ENCODE data around the gene TIMELESS. TPM values are rescaled to one million over a fixed set of nuclear protein-coding genes. Genes with fewer than 3 reads are reported as not detected.
A peak's percentile ranks its signal among the peaks of the same experiment; 100 is the strongest.

TIMELESS gene
- total RNA-seq, 1 donor from 2014 or later, result 108 TPM

GRCh38 chr12:56488041-56488955 lies 39.1 kb upstream of the TIMELESS start, which contains the start of gene GLS2:
Gene GLS2, minus strand, starts transcription at chr12:56488161. Its CDS starts 43 bp downstream, at chr12:56488118.
- TF ChIP-seq CTCF (conservative IDR thresholded peaks at IDR 0.05), result no peak
- peaks cover 78% of the 10 kb centered on the region for H3K27me3 Mint-ChIP-seq (ENCODE audit: low read depth)
- peaks cover 11% of the 10 kb centered on the region for H3K36me3 Mint-ChIP-seq (ENCODE audit: low read depth)
- no peak within 1 kb of the TSS for H3K27ac Mint-ChIP-seq (ENCODE audit: unreplicated experiment)
- peaks cover 5% of the 10 kb centered on the region for H3K9me3 Mint-ChIP-seq
- H3K4me3 Mint-ChIP-seq, result peak within 1 kb of the TSS; percentile 78
- peak; percentile 29 for DNase-seq (ENCODE audit: low read depth, low spot score)
- peaks cover 13% of the 10 kb centered on the region for H3K4me1 Mint-ChIP-seq

GRCh38 chr12:56487448-56488040 lies 38.3 kb upstream of the TIMELESS start:
- H3K27ac Mint-ChIP-seq (ENCODE audit: unreplicated experiment), result no peak overlapping the region
- H3K27me3 Mint-ChIP-seq (ENCODE audit: low read depth), result peaks cover 72% of the 10 kb centered on the region

GRCh38 chr12:56486694-56487093 lies 37.5 kb upstream of the TIMELESS start:
- no peak for TF ChIP-seq CTCF (conservative IDR thresholded peaks at IDR 0.05)
- no peak for DNase-seq (ENCODE audit: low read depth, low spot score)
- Mint-ChIP-seq H3K4me1 (peaks cover 13% of the 10 kb centered on the region), H3K27ac (ENCODE audit: unreplicated experiment) (no peak overlapping the region), H3K27me3 (ENCODE audit: low read depth) (peaks cover 69% of the 10 kb centered on the region), H3K36me3 (ENCODE audit: low read depth) (peaks cover 8% of the 10 kb centered on the region), H3K4me3 (peak overlapping the region; percentile 66), H3K9me3 (peaks cover 5% of the 10 kb centered on the region)

More at GRCh38 chr12:56487448-56488040, 38.3 kb upstream of the TIMELESS start:
- Mint-ChIP-seq H3K4me3 (peak overlapping the region; percentile 78), H3K4me1 (peaks cover 13% of the 10 kb centered on the region), H3K9me3 (peaks cover 5% of the 10 kb centered on the region), H3K36me3 (ENCODE audit: low read depth) (peaks cover 8% of the 10 kb centered on the region)
- peak; percentile 20 for DNase-seq (ENCODE audit: low read depth, low spot score)
- TF ChIP-seq CTCF (conservative IDR thresholded peaks at IDR 0.05), result no peak

DNA sequence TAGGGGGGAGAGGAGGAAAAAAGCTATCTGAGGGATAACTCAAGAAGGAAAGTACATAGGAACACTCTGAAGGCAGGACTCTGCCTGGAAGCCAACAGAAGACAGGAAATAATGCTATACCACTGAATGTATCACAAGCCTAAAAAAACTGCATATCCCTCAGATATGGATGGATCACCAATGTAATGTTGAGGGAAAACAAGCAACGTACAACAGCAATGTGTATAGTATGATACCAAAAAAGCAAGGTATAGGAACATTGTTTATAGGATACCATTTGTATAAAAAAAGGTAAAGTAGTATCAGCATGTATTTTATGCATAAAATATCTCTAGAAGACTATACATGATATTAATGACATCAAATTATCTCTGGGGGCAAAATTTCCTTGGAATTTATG lies 35.3 kb upstream of the TIMELESS start:
- peaks cover 8% of the 10 kb centered on the region for H3K36me3 Mint-ChIP-seq (ENCODE audit: low read depth)
- peaks cover 13% of the 10 kb centered on the region for H3K4me1 Mint-ChIP-seq
- H3K27ac Mint-ChIP-seq (ENCODE audit: unreplicated experiment), result no peak overlapping the region
- H3K4me3 Mint-ChIP-seq, result no peak overlapping the region
- H3K27me3 Mint-ChIP-seq (ENCODE audit: low read depth), result peaks cover 48% of the 10 kb centered on the region
- no peak for TF ChIP-seq CTCF (conservative IDR thresholded peaks at IDR 0.05)
- no peak for DNase-seq (ENCODE audit: low read depth, low spot score)
- H3K9me3 Mint-ChIP-seq, result peaks cover 5% of the 10 kb centered on the region

DNA sequence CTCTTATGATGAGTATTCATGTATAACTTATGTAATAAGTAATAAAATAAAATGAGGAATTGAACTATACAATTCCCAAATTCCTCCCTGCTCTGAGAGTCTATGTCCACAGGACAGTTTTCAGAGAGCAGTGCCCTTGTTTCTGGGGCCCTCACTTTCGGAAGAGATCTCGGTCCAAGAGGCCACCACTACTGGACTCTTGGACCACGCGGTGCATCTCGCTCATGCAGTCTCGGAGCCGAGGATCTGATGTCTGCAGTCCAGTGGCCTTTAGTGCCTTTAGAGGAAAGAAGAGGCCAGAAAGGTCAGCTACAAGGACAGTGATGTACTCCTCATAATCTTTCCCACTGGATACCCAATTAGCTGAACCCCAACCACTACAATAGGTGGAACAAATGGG lies 30.4 kb upstream of the TIMELESS start:
- H3K4me1 Mint-ChIP-seq, result no peaks in the 10 kb centered on the region
- no peak overlapping the region for H3K27ac Mint-ChIP-seq (ENCODE audit: unreplicated experiment)
- DNase-seq (ENCODE audit: low read depth, low spot score), result no peak
- no peak for TF ChIP-seq CTCF (conservative IDR thresholded peaks at IDR 0.05)
- no peak overlapping the region for H3K4me3 Mint-ChIP-seq
- H3K27me3 Mint-ChIP-seq (ENCODE audit: low read depth), result peaks cover 6% of the 10 kb centered on the region
- H3K36me3 Mint-ChIP-seq (ENCODE audit: low read depth), result no peaks in the 10 kb centered on the region
- H3K9me3 Mint-ChIP-seq, result no peaks in the 10 kb centered on the region
